Measurements from ENCODE around the gene CSNK2A1.
A peak's percentile ranks its signal among the peaks of the same experiment; 100 is the strongest.
"Not testable (repeated sequence)": the region's sequence is repeated elsewhere in the genome, so short reads cannot be mapped to it uniquely, and the experiment has no call there.

The CSNK2A1 gene
- 52.3 to 87.0 (median 81.8) reads per million in 4 donors for total RNA-seq

DNA sequence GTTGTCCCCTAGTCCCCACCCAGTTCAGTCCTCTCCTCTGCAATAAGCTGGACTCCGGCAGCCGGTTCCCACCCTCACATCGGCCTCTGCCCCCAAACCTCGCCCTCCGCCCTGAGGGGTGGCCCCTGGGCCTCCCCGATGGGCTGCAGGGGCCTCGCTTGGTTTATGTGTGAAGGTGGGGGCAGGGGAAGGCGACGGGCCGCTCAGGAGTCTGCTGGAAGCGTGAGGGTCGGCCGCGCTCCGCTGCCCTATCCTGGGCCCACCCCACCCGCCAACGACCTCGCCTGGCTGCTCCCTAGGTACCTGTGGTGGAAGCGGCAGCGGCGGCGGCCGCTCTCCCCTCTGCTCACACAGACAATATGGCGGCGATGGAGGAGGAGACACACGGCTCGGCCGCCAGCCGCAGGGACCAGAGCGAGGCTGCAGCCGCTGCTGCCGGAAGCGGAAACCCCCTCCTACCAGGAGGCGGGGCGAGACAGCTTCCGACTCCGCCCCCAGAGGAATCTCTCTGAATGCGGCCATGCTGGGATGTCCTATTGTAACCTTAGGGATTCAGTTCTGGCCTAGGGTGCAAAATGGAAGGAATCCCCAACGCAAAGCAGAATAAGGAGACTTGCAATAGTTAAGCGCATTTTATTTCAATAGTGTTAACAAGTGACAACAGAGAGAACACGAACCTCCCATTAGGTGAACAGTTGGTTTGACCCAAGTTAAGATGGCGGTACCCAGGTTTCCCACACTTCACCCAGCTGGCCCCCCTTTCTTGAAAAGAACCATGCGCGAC lies at the start of gene CSNK2A1:
TSS of gene CSNK2A1 (minus strand) at position 422 of the 784 bp plus-strand sequence. CDS start 35,239 bp downstream, outside the sequence.
- DNase-seq, result peak; percentile 88 to 97 (median 93)

DNA sequence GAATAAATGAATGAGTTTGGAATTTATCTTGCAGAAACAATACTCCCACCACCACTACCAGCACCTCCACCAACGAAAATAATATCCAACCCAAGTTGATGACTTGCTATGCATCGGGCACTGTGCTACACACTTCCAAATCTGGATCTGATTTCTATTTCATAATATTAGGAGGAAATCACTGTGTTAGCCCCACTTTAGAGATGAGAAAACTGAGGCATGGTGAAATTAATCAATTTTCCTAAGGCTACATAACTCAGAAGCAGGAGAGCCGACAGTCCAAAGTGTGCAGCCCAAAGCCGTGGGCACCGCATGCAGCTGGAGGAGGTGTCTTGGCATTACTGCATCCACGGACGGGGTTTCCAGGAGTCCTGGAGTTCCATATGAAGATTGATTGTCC lies 48.9 kb upstream of the CSNK2A1 start:
- no peak for DNase-seq

DNA sequence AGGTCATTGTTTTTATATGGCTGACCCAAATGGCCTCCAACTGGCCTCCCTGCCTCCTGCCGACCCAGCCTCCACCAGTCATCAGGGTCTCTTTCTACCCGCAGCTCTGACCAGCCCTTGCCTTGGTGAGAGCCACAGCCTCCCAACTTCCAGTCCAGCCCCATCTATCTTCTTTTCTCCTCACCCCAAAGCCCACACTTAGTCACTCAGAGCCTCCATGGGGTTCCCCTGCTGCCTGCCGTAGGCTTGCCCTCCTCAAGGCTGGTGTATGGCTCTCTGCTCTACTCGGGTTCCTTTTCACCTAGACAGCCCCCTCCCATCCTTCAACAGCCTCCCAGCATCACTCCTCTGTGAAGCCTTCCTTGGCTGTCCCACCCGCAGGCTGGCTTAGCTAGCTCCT lies 48.4 kb upstream of the CSNK2A1 start:
- no peak for DNase-seq

DNA sequence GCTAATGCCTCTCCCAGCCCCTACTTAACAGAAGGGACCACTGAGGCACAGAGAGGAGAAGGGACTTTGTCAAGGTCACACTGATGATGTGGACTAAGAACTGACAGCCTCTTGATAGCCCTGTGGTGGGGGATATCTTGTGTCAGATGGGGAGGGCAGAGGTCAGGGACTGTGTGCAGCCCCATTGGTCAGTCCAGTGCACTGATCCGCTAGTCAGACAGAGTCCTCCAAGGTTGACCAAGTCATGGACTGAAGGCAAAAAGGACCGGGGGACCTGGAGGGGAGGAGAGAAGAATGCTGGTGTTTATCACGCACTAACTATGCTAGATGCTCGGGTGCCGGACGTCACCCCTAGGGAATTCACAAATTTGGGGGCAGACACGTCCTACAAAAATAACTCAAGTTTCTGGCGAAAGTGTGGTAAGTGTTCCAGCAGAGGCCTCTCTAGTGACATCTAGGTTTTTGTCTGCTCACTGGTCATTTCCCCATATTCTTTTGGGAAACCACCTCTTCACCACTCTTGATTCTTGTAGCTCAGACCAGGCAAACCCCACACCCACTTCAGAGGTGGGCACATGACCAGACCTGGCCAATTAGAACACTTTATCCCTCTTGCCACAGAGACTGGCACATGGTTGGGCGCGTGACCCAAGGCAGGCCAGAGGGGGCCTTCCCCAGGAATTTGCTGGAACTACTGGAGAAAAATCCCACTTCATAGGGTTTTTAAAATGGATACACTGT lies 45.5 kb upstream of the CSNK2A1 start:
- no peak for DNase-seq

DNA sequence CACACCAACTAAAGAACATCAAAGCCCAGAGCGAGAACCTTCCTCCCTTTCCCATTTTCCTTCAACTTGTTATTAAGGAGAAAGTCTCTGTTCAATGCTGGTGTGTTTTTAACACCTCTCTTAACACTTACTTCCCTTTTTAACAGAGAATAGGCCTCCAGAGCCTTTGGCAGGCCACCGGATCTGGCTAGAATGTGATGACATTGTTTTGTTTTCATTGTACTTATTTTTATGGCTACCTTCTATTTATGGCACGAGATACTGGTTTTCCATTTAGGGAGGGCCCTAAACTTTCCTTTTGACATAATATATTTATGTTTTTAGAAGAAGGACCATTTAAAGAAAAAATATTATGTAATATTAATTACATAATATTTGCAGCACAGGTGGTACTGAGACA lies 44.9 kb upstream of the CSNK2A1 start:
- DNase-seq, result no peak

DNA sequence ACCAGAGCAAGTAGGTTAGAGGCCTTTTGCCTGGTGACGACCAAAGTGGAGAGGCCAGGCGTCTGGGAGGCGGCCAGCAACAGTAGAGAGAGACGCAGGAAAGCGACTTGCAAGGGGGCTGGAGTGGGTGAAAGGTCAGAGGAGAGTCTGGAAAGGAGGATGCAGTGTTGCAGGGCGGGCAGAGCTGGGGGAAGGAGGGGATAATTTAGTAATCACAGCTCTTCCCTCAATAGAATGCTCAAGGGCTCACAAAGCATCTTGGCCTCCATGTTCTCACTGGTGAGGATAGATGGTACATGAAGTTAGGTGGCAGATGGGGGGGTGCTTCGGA lies 41.3 kb upstream of the CSNK2A1 start:
- no peak for DNase-seq

DNA sequence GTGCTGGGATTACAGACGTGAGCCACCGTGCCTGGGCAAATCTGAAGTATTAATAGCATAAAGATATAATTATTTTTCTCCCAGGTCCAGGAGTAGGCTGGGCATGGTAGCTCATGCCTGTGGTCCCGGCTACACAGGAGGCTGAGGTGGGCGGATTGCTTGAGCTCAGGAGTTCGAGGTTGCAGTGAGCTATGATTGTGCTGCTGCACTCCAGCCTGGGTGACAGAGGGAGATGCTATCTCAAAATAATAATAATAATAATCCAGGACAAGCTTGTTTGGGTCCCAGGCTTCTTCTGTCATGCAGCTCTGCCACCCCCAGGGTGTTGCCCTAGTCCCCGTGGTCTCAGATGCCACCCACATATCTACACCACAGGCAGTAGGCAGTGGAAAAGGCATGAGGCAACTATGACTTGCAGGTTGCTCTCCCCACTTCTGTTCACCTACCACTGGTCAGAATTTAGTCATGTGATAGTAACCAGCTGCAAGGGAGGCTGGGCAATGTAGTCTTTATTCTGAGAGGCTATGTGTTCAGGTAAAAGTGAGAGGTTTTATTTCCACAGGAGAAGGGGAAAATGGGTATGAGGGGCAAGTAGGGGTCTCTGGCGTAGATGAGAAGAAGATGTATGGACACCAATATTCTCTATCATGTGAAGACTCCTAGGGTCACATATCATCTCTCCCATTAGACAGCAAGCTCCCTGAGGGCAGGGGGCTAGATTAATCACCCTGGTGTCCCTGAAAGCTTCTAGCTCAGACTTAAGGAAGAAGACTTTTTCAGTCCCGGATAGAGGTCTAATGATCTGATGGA lies 40.8 kb upstream of the CSNK2A1 start:
- no peak for DNase-seq

DNA sequence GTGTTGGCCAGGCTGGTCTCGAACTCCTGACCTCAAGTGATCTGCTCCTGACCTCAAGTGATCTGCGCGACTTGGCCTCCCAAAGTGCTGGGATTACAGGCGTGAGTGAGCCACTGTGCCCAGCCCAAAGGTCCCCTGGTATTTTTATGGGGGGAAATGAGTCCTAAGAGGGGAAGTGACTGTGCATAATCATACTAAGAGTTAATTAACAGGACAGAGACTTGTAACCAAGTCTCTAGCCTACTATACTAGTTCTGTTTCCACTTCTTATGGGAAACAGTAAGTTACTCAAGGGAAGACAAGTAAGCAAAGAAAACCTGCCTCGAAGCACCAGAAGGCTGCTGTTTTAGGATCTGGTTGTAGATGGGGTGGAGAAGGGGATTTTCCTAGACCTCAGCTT lies 38.6 kb upstream of the CSNK2A1 start:
- DNase-seq, result no peak

DNA sequence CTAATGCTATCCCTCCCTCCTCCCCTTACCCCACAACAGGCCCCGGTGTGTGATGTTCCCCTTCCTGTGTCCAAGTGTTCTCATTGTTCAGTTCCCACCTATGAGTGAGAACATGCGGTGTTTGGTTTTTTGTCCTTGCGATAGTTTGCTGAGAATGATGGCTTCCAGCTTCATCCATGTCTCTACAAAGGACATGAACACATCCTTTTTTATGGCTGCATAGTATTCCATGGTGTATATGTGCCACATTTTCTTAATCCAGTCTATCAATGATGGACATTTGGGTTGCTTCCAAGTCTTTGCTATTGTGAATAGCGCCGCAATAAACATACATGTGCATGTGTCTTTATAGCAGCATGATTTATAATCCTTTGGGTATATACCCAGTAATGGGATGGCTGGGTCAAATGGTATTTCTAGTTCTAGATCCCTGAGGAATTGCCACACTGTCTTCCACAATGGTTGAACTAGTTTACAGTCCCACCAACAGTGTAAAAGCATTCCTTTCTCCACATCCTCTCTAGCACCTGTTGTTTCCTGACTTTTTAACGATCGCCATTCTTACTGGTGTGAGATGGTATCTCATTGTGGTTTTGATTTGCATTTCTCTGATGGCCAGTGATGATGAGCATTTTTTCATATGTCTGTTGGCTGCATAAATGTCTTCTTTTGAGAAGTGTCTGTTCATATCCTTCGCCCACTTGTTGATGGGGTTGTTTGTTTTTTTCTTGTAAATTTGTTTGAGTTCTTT lies 35.5 kb upstream of the CSNK2A1 start:
- not testable (repeated sequence) for DNase-seq

DNA sequence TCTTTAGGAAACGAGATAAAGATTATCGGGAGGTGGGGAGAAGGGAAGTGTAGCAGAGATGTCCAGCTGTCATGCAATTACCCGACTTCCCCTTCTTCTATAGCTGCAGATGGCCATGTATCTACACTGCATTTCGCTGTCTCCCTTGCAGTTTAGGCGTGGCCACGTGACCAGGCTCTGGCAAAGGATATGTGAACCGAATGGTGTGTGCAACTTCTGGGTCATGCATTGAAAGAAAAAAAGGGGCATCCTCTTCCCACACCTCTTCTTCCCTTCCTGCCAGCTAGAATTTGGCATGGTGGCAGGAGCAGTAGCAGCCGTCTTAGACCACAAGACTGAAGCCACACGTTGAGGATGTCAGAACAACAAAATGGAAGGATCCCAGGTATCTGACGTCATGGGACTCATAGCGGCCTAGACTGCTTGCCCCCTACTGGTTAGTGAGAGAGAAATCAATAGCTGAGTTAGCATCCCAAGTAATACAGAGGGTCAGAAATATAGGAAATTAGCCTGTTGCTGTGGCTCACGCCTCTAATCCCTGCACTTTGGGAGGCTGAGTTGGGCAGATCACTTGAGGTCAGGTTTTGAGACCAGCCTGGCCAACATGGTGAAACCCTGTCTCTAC lies 33.7 kb upstream of the CSNK2A1 start:
- DNase-seq, result no peak

DNA sequence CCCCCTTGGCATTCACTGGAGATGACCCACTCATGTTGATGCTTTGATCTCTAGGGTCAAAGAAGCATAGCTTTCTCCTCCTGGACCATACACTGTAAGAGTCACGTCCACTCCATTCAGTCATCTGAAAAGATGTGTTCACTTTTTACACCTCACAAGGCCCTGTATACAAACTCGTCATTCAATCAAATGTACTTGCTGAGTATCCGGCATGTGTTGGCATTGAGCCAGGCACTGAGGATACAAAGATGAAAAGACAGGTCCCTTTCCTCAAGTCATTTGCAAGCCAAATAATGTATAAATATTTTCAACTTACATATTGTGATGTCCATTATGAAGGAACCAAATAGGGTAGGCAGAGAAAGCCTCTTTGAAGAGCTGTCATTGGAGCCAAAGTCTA lies 32.6 kb upstream of the CSNK2A1 start:
- no peak for DNase-seq

DNA sequence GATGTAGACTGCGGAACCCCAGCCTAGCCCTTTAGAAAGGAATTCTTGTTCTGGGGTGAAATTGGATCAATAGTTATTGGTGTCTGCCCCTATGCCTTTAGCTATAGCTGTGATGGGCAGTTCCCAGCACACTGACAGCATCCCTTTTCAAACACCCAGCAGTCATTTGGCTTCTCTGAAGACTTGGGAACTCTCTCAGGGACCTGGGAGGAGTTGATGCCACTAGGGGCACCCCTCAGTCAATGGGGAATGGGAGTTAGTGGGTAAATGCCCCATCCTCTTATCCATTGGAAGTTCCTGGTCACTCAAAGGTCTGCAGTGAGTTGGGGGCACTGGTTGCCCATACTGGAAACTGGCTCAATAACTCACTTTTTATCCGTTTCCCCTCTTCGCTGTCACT lies 31.6 kb upstream of the CSNK2A1 start:
- DNase-seq, result no peak

DNA sequence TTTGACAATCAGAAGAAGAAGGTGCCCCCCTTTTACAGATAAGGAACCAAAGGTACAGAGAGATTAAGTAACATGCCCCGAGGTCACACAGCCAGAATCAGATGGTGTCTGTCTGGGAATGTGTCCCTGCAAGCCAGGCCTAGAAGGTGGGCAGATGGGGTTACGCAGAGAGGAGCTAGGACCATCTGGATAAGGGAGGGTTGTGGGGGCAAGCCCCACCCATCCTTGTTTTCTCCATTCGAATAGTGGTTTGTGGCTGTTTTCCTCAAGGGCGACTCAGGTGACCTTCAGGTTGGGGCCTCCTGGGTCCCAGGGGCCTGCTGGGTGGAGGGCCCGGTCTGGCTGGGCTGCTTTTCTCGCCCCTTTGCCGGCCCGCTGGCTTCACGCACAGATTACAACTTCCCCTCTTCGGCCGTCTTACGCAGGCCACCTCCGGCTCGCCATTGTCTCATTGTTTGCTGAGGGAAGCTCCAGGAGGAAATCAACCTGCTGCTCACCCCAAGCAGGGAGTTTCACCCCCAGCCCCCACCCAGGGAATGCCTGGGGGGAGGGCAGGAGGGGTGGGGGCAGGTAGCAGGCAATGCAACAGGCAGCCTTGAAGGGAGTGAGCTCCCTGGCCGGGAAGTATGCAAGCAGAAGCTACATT lies 30.8 kb upstream of the CSNK2A1 start:
- no peak for DNase-seq

DNA sequence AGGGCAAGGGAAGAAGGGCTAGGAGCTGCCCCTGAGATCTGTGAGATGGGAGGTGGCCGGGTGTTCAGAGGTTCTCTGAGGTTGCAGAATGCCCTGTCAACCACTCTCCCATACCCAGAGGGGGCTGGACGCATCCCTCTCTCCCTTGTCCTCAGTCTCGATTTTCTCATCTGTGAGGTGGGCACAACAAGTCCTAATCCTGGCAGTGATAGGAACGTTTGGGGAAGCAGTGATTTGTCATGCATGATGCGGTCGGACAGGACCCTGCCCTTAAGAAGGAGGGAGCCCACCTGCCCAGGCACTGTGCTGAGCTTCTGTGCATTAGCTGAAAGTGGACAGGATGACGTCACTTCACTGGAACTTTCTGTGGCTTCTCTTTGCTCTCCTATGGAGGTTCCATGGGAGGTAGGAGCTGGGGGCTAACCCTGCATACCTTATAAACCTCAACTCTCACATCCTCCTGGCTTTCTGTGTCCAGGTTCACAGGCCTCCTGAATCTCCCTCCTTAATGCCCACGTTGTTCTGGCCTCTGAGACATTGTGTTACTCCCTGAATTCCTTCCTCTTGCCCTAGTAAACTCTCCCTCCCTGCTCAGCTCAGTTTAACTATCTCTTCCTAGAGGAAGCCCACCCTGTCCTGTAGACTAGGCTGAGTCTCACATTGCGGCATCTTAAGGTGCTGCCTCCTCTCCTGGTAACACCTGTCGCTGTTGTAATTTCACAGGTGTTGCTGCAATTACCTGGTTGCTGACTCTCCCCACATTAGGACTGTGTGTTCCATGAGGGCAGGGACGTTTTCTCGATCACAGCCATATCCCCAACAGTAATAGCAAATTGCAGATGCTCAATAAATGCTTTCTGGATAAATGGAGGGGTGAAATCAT lies 30.1 kb upstream of the CSNK2A1 start:
- DNase-seq, result no peak

DNA sequence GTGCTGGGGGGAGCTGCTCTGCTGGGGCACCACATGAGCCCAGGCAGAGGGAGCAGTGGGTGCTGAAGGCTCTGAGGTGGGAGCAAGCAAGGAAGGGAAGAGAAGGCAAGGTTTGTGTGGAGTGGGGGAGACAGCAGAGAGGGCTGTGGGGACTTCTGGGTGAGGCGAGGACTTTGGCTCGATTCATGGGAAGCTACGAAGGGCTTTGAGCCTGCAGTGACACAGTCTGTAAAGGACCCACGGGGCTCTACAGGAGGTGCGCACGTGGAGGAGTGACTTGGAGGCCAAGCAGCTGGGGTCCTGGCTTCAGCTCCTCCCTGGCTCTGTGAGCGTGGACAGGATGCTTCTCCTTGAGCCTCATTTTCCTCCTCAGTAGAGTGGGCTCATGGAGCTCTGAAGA lies 29.1 kb upstream of the CSNK2A1 start:
- no peak for DNase-seq

DNA sequence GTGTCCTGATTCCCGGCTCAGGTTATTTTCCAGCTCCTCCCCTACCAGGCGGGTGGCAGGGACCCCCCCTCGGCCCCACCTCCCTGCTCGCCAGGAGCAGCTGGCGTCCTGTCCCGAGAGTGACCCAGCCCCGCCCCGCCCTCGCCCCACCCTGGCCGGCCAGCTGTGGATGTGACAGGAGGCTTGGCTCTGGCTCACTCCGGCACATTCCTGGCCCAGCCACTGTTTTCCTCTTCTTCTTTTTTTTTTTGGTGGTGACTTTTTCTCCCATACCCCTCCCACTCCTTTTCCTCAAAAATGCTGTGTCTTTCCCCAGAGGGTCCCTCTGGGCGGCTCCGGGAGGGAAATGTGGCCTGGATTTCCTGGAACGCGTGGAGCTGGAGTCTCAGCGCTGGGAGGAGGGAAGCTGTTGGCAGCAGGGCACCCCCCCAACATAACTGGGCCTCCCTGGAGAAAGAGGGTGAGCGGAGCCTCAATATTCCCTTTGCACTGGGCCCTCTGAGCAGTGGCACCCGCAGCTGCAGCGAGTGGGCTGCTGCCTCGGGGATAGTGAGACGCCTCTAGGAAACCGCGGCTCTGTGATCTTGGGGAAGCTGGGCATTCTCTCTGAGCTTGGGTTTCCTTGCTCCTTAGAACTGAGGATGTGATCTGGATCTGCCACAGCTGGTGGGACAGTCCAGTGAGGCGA lies 28.3 kb upstream of the CSNK2A1 start:
- DNase-seq, result no peak

DNA sequence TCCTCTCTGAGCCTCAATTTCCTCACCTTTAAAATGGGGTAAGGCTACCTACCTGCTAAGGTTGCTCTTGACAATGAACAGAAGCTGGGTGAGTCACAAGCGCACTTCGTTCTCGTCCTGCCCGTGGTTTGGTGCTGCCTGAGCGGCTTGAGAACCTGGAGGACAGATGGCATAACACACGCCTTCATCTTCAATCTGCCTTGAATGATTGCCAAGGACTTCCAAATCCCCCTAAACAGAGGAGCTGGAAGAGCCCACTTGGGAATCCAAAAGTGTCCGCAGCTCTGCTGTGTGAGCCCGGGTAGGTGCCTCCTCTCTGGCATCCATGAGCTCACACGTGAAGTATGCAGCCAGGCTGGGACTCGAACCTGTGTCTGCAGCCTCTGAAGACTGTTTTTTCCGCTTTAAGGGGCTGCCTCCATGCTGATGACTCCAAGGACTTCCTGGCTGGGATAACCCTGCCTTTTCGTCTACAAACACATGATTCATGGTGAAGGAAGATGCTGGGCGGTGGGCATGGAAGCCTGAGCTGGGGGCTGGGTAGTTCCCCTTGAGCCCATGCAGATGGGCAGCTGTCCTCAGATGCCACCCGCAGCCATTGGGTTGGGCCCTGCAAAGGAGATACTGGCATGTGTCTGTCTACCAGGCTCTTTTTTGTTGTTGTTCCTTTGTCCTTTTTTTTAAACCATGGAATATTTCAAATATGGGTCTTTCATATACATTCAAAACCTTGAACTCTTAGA lies 25.3 kb upstream of the CSNK2A1 start:
- DNase-seq, result no peak

DNA sequence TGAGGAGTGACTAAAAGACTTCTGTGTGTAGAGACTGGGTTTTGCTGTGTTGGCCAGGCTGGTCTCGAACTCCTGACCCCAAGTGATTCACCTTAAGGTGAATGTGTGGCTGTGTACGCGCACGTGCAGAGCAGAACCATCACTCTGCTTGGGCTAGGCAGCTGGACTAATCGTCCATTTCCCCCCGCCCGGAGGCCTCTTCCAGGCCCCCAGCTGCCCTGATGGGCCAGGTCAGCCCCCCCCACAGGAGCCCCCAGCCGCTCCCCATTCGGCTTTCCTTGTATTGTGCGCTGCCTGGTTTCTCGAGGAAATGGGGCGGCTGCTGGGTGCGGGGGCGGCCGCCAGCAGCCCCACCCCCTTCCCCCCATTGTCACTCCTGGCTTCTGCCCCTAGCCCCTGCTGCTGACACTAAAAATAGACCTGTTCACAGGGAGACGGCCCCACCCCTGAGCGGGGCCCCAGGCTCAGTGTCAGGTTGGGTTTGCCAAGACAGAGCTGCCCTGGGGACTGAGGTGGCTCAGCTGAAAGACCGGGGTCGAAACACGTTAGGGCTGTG lies 24.6 kb upstream of the CSNK2A1 start:
- no peak for DNase-seq

DNA sequence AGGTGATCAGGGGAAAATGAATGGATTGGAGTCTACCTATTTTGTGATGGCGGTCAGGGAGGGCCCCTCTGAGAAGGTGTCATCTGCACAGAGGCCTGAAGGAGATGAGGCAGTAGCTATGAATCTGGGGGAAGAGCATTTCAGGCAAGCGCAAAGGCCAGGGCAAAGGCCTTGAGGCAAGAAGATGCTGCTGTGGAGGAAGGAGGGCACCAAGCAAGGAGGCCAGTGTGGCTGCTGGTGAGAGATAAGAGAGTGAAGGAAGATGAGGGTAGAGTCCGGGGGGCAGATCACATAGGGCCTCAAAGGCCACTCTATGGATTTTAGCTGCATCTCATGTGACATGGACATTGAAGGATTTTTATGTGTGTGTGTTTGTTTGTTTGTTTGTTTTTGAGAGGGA lies 20.6 kb upstream of the CSNK2A1 start:
- DNase-seq, result no peak

Data from T-helper 1 cell (primary cell).